MM.1S (cell line): Measurements from ENCODE around the gene SCFD2.

ENCODE experiments used
- DNase-seq: peaks from one replicate; pipeline ENCODE4 v3.0.0-alpha.2; 2015
- H2AFZ ChIP-seq: fragments of 300-600 bp; sonication (generic); 2 replicates; pipeline ENCODE4 v1.6.0; 2016; ENCODE audit warnings: antibody characterized with exemption, low read length
- H3F3A ChIP-seq: fragments of 300-600 bp; sonication (generic); 2 replicates; pipeline ENCODE4 v1.6.1; 2016; ENCODE audit warnings: mild to moderate bottlenecking, antibody characterized with exemption, low read length, moderate library complexity, mixed read lengths; ENCODE audit not compliant: insufficient read depth
- H3K27ac ChIP-seq: fragments of 300-600 bp; sonication (generic); 2 replicates; pipeline ENCODE4 v1.5.1; 2016; ENCODE audit warnings: mild to moderate bottlenecking, low read length
- H3K27me3 ChIP-seq: fragments of 300-600 bp; sonication (generic); replicated peaks from 2 replicates; pipeline ENCODE4 v1.6.0; 2016; ENCODE audit warnings: low read length; ENCODE audit not compliant: insufficient read depth
- H3K36me3 ChIP-seq: fragments of 300-600 bp; sonication (generic); replicated peaks from 2 replicates; pipeline ENCODE4 v1.6.1; 2016; ENCODE audit warnings: mild to moderate bottlenecking, low read length, mixed read lengths; ENCODE audit not compliant: insufficient read depth
- H3K4me1 ChIP-seq: fragments of 300-600 bp; sonication (generic); 2 replicates; pipeline ENCODE4 v1.6.1; 2016; ENCODE audit warnings: low read length, mixed read lengths
- H3K4me2 ChIP-seq: fragments of 300-600 bp; sonication (generic); 2 replicates; pipeline ENCODE4 v1.6.0; 2016; ENCODE audit warnings: low read depth, low read length
- H3K4me3 ChIP-seq: fragments of 300-600 bp; sonication (generic); 2 replicates; pipeline ENCODE4 v1.5.1; 2016; ENCODE audit warnings: low read length, mixed read lengths
- H3K79me2 ChIP-seq: fragments of 300-600 bp; sonication (generic); 2 replicates; pipeline ENCODE4 v1.6.1; 2016; ENCODE audit warnings: mixed run types, low read length, mixed read lengths
- H3K9ac ChIP-seq: fragments of 300-600 bp; sonication (generic); 2 replicates; pipeline ENCODE4 v1.6.1; 2016; ENCODE audit warnings: low read length, mixed read lengths
- H3K9me2 ChIP-seq: fragments of 300-600 bp; sonication (generic); replicated peaks from 2 replicates; pipeline ENCODE4 v1.6.1; 2016; ENCODE audit warnings: mild to moderate bottlenecking, low read length, mixed read lengths; ENCODE audit not compliant: insufficient read depth
- H3K9me3 ChIP-seq: fragments of 300-600 bp; sonication (generic); replicated peaks from 2 replicates; pipeline ENCODE4 v1.6.1; 2016; ENCODE audit warnings: mild to moderate bottlenecking, low read length, mixed read lengths; ENCODE audit not compliant: insufficient read depth
- H4K20me1 ChIP-seq: fragments of 300-600 bp; sonication (generic); 2 replicates; pipeline ENCODE4 v1.6.1; 2016; ENCODE audit warnings: mild to moderate bottlenecking, low read length, moderate library complexity, mixed read lengths; ENCODE audit not compliant: insufficient read depth
- EZH2 ChIP-seq: fragments of 300-600 bp; sonication (generic); optimal IDR thresholded peaks from 2 replicates; pipeline ENCODE3; 2017; ENCODE audit warnings: low read depth, mild to moderate bottlenecking, antibody characterized with exemption, low read length, mixed read lengths
- EZH2phosphoT487 ChIP-seq: fragments of 300-600 bp; sonication (generic); IDR thresholded peaks from 2 replicates; pipeline ENCODE4 v1.6.1; 2018; ENCODE audit warnings: antibody characterized with exemption, low read length
- TF ChIP-seq, protein P1 (sequence below): fragments of 300-600 bp; sonication (generic); IDR thresholded peaks from 2 replicates; pipeline ENCODE4 v1.5.1; 2016; ENCODE audit warnings: antibody characterized with exemption, low read length, mixed read lengths

Gene SCFD2

DNA sequence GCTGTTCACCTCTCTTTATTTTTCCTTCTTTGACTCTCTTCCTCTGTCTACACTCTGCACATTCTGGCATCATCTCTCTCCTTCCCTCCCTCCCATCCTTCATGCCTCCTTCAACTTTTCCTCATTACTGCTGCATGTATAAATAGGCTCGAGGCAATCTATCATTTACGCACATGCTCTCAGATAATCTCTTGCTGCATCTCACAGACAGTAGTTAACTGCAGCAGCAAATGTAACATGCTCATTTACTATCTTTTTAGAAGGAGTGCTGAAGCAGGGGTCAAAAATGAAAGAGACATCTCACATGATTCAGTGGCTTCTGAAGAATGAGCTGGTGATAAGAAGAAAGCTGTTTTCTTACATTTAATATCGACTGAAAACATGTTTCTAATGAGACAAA is 376.0 kb downstream of the SCFD2 start:
- Histone ChIP-seq H3K9me3 (no peaks in the 10 kb centered on the region), H3K4me2 (no peak overlapping the region), H3K4me1 (no peaks in the 10 kb centered on the region), H3K36me3 (no peaks in the 10 kb centered on the region; the same call in 1 of the 2 replicates), H3K27me3 (no peaks in the 10 kb centered on the region), H3K4me3 (no peak overlapping the region), H3K27ac (no peak overlapping the region), H3F3A (no peaks in the 10 kb centered on the region), H4K20me1 (no peaks in the 10 kb centered on the region), H2AFZ (no peak overlapping the region), H3K79me2 (no peaks in the 10 kb centered on the region), H3K9me2 (no peaks in the 10 kb centered on the region), H3K9ac (no peak overlapping the region)
- TF ChIP-seq, protein P1, sequence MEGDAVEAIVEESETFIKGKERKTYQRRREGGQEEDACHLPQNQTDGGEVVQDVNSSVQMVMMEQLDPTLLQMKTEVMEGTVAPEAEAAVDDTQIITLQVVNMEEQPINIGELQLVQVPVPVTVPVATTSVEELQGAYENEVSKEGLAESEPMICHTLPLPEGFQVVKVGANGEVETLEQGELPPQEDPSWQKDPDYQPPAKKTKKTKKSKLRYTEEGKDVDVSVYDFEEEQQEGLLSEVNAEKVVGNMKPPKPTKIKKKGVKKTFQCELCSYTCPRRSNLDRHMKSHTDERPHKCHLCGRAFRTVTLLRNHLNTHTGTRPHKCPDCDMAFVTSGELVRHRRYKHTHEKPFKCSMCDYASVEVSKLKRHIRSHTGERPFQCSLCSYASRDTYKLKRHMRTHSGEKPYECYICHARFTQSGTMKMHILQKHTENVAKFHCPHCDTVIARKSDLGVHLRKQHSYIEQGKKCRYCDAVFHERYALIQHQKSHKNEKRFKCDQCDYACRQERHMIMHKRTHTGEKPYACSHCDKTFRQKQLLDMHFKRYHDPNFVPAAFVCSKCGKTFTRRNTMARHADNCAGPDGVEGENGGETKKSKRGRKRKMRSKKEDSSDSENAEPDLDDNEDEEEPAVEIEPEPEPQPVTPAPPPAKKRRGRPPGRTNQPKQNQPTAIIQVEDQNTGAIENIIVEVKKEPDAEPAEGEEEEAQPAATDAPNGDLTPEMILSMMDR: no peak
- TF ChIP-seq EZH2 (no peak), EZH2phosphoT487 (no peak)
- no peak for DNase-seq

DNA sequence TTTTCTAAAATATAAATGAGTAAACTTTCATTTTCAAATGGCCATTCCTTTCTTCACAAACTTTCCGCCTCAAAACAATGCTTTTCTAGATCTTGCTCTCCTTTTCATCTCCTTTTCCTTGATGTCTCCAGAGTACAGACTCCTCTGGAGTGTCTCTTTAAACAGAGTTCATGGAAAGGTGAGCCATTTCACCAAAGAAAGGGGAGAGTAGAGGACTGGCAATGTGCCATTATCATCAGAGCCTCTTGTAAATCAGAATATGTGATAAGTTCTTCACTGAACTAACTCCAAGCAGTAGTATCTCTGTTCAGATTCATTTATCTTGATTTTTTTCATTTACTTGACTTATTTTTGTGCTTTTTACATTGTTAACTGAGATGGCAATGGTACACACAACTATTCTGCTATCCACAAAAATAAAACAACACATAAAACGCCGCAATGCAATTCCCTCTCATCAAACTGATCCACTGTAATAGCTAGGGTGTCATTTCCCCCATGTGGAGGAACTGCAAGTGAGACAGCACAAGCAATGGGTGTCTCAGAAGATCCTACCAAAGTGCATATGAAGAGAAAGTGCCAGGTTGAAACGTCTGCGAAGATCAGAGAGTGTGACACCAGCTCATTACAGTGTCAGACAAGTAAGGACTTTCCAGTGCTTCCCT is 378.3 kb downstream of the SCFD2 start:
- Histone ChIP-seq H3K36me3 (no peaks in the 10 kb centered on the region; the same call in 1 of the 2 replicates), H3K27me3 (no peaks in the 10 kb centered on the region), H3K27ac (no peak overlapping the region), H3F3A (no peaks in the 10 kb centered on the region), H3K4me1 (0 out of 2 replicates have a peak, but pooled peaks cover 4% of the 10 kb centered on the region), H2AFZ (no peak overlapping the region), H3K79me2 (no peaks in the 10 kb centered on the region), H3K4me2 (no peak overlapping the region), H3K4me3 (no peak overlapping the region), H3K9me3 (no peaks in the 10 kb centered on the region), H4K20me1 (no peaks in the 10 kb centered on the region), H3K9me2 (no peaks in the 10 kb centered on the region), H3K9ac (no peak overlapping the region)
- TF ChIP-seq EZH2 (no peak), EZH2phosphoT487 (no peak)
- TF ChIP-seq, protein P1: no peak
- DNase-seq: no peak

DNA sequence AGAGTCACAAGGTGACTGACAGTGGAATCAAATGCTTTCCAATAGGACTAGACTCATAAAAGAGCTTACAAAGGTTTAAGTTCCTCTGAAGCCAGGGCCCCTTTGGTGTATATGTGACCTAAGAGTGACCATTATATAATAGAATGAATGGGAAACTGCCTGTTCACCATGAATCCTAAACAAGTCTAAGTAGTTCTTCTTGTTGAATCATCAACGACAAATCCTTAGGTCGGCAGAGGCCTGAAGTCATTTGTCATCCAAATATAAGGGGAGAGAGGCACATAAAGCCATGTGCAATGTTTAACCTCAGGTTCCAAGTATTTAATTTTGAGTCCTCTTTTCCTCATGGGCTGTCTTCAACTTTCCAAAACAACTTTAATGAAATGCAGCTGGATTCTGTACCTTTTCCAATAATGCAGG is 381.4 kb downstream of the SCFD2 start:
- Histone ChIP-seq H3K9ac (no peak overlapping the region), H3K36me3 (no peaks in the 10 kb centered on the region), H4K20me1 (no peaks in the 10 kb centered on the region), H2AFZ (no peak overlapping the region), H3K4me1 (0 out of 2 replicates have a peak, but pooled peaks cover 4% of the 10 kb centered on the region), H3K27ac (no peak overlapping the region), H3K79me2 (no peaks in the 10 kb centered on the region), H3K27me3 (no peaks in the 10 kb centered on the region), H3F3A (no peaks in the 10 kb centered on the region), H3K4me2 (no peak overlapping the region), H3K9me2 (no peaks in the 10 kb centered on the region), H3K4me3 (no peak overlapping the region), H3K9me3 (no peaks in the 10 kb centered on the region)
- DNase-seq: no peak
- TF ChIP-seq EZH2phosphoT487: no peak
- no peak for TF ChIP-seq EZH2
- TF ChIP-seq, protein P1: no peak
